HK-2 (cell line): ENCODE measurements around the gene PCSK4.

Experiments
- DNase-seq: peaks from one replicate; pipeline ENCODE4 v3.0.0-alpha.2; 2018; ENCODE audit not compliant: unreplicated experiment

Gene PCSK4

GRCh38 chr19:1470305-1471009 lies 19.7 kb downstream of the PCSK4 start:
- DNase-seq: peak; percentile 81

- no peak for DNase-seq
Measured at GRCh38 chr19:1470055-1470304, 20.2 kb downstream of the PCSK4 start.

- peak; percentile 63 for DNase-seq
Measured at GRCh38 chr19:1469255-1470054, 20.7 kb downstream of the PCSK4 start.

DNA sequence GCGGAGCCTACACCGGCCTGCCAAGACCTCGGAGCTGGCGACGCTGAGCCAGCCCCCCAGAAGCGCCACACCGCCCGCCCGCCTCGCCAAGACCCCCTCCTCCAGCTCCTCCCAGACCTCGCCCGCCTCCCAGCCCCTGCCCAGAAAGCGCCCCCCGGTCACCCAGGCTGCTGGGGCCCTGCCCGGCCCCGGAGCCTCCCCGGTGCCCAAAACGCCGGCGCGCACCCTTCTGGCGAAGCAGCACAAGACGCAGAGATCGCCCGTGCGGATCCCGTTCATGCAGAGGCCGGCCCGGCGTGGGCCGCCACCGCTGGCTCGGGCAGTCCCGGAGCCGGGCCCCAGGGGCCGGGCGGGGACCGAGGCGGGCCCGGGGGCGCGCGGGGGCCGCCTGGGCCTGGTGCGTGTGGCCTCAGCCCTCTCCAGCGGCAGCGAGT lies 21.3 kb downstream of the PCSK4 start:
- peak; percentile 66 for DNase-seq

DNA sequence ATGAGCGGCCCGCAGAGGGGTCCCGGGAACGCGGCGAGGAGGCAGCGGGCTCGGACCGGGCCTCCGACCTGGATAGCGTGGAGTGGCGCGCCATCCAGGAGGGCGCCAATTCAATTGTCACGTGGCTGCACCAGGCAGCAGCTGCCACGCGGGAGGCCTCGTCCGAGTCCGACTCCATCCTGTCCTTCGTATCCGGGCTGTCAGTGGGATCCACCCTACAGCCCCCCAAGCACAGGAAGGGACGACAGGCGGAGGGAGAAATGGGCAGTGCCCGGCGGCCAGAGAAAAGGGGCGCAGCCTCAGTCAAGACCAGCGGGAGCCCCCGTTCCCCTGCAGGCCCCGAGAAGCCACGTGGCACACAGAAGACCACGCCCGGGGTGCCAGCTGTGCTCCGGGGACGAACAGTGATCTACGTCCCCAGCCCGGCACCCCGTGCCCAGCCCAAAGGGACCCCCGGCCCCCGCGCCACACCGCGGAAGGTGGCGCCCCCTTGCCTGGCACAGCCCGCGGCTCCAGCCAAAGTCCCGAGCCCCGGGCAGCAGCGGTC lies 21.8 kb downstream of the PCSK4 start:
- peak; percentile 69 for DNase-seq

GRCh38 chr19:1467490-1468273 lies 22.5 kb downstream of the PCSK4 start:
- no peak for DNase-seq

DNA sequence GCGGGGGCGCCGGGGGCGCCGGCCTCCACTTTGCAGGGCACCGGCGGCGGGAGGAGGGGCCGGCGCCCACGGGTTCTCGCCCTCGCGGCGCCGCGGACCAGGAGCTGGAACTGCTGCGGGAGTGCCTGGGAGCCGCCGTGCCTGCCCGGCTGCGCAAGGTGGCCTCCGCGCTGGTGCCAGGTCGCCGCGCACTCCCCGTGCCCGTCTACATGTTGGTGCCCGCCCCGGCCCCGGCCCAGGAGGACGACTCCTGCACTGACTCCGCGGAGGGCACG lies 23.0 kb downstream of the PCSK4 start:
- no peak for DNase-seq

DNA sequence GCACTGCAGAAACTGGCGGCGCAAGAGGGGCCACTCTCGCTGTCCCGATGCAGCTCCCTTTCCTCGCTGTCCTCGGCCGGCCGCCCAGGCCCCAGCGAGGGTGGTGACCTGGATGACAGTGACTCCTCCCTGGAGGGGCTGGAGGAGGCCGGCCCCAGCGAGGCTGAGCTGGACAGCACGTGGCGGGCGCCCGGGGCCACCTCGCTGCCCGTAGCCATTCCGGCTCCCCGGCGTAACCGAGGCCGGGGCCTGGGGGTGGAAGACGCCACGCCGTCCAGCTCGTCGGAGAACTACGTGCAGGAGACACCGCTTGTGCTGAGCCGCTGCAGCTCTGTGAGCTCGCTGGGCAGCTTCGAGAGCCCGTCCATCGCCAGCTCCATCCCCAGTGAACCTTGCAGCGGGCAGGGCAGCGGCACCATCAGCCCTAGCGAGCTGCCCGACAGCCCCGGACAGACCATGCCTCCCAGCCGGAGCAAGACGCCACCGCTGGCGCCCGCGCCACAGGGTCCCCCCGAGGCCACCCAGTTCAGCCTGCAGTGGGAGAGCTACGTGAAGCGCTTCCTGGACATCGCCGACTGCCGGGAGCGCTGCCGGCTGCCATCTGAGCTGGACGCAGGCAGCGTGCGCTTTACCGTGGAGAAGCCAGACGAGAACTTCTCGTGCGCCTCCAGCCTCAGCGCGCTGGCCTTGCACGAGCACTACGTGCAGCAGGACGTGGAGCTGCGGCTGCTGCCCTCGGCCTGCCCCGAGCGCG lies 23.5 kb downstream of the PCSK4 start:
- no peak for DNase-seq

DNA sequence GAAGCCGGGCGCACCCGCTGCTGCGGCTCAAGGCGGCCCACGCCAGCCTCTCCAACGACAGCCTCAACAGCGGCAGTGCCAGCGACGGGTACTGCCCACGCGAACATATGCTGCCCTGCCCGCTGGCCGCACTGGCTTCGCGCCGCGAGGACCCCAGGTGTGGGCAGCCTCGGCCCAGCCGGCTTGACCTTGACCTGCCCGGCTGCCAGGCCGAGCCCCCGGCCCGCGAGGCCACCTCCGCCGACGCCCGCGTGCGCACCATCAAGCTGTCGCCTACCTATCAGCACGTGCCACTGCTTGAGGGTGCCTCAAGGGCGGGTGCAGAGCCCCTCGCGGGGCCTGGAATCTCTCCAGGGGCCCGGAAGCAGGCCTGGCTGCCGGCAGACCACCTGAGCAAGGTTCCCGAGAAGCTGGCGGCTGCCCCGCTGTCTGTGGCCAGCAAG lies 24.1 kb downstream of the PCSK4 start:
- DNase-seq: no peak

DNA sequence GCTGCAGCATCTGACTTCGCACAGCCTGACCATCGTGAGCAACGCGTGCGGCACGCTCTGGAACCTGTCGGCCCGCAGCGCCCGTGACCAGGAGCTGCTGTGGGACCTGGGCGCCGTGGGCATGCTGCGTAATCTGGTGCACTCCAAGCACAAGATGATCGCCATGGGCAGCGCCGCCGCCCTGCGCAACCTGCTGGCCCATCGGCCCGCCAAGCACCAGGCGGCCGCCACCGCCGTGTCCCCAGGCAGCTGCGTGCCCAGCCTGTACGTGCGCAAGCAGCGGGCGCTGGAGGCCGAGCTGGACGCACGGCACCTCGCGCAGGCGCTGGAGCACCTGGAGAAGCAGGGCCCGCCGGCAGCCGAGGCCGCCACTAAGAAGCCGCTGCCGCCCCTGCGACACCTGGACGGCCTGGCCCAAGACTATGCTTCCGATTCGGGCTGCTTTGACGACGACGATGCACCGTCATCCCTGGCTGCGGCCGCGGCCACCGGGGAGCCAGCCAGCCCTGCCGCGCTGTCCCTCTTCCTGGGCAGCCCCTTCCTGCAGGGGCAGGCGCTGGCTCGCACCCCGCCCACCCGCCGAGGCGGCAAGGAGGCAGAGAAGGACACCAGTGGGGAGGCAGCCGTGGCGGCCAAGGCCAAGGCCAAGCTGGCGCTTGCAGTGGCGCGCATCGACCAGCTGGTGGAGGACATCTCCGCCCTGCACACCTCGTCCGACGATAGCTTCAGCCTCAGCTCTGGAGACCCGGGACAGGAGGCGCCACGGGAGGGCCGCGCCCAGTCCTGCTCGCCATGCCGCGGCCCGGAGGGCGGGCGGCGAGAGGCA lies 24.7 kb downstream of the PCSK4 start:
- DNase-seq: no peak

DNA sequence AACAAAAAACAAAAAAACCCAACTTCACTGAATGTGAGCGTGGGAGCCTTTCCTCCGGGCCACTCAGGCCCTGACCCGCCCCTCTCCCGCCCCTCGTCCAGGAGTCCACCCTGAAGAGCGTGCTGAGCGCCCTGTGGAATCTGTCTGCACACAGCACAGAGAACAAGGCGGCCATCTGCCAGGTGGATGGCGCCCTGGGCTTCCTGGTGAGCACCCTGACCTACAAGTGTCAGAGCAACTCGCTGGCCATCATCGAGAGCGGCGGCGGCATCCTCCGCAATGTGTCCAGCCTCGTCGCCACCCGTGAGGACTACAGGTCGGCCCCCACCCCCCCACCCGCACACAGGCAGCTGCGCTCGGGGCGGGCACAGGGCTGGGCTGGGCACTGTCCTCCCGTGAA lies 28.3 kb downstream of the PCSK4 start:
- no peak for DNase-seq

DNA sequence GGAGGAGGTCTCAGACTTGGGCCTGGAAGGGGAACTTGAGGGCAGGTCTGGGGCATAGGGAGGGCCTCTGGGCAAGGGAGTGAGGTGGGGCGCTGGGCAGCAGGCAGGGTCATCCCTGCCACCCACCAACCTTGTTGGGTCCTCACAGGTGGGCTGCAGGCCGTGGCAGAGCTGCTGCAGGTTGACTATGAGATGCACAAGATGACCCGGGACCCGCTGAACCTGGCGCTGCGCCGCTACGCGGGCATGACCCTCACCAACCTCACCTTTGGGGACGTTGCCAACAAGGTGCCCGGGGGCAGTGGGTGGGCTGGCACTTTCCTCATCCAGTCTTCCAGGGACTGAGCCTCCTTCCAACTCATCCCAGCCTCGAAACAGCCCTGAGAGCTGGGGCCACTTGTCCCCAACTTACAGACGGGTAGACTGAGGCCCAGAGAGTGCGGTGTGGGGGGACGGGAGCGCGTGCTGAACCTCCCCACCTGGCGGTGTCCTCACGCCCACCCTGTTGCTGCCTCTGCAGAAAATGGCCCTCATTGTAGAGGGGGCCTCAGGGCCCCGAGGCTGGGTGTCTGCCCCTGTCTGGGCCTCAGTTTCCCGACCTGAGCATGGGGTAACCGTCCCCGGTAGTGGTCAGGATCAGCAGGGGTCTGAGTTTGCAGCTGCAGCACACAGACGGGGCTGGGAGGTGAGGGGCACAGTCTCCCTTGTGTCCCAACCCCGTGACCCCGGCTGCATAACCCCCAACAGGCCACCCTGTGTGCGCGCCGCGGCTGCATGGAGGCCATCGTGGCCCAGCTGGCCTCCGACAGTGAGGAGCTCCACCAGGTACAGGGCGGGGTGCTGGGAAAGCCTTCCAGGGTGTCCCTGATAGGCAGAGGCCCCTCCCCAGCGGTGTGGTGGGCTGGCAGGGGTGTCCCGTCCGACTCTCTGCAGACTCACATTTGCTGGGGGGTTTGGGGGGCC lies 29.8 kb downstream of the PCSK4 start:
- DNase-seq: no peak

- no peak for DNase-seq
Measured at GRCh38 chr19:1459479-1459878, 30.7 kb downstream of the PCSK4 start.

DNA sequence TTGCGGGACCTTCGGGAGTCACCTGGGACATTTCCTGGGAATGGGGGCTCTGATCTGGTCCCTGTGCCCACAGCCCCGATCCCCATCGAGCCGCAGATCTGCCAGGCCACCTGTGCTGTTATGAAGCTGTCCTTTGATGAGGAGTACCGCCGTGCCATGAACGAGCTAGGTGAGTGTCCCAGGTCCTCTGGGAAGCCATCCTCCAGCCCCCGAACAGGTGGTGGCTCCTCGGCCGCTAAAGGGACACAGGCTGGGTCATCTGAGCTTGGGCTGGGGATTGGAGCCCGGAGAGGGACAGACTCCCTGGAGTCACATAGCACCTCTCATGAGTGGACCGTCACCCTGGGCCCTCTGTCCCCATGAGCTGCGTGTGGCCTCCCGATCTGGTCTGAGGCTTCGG lies 32.3 kb downstream of the PCSK4 start:
- DNase-seq: no peak

DNA sequence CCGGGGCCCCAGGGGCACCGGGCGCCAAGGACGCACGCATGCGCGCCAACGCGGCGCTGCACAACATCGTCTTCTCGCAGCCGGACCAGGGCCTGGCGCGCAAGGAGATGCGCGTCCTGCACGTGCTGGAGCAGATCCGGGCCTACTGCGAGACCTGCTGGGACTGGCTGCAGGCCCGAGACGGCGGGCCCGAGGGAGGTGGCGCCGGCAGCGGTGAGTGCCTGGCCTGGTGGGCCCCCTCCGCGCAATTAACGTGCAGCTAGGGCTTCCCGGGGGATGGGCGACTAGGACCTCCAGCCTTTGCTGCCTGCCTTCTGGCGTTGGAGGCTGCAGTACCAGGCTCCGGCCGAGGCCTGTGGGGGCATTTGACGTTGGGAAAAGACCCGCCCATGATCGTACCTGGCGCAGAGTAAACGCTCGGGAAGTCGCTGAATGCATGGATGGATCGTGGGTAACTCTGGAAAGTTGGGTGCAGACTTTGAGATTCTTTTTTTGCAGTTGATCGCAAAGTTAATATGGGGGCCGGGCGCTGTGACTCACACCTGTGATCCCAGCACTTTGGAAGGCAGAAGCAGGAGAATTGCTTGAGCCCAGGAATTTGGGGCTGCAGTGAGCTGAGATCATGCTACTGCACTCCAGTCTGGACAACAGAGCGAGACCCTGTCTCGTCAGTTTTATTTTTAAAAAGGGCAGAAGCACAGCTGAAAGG lies 33.0 kb downstream of the PCSK4 start:
- DNase-seq: no peak

DNA sequence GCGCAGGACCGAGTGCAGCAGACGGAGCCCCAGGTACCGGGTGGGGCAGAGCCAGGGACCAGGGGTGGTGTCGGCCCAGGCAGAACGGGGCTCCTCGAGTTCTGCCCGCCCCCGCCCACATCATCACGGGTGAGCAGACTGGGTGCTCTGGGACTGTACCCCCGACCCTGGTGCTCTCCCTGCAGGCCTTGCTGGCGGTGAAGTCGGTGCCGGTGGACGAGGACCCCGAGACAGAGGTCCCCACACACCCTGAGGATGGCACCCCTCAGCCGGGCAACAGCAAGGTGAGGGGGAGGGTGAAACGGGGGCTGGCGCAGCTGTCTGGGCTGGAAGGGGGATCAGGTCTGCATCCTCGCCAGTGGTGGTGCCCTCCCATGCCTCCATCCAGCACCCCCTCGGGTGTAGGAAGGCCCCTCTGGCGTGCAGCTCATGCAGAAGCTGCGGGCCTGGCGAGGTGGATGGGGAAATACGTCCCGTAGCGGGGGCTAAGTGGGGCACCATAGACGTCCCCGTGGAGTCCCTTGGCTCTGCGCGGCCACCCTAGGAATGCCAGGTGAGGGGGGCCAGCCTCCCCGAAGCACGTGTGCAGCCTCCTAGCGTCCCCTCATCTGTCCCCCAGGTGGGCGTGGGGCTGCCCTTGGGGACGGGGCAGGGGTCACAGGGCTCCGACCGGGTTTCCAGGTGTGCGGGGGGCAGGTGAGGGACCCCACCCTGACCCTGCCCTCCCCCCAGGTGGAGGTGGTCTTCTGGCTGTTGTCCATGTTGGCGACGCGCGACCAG lies 33.8 kb downstream of the PCSK4 start:
- no peak for DNase-seq

DNA sequence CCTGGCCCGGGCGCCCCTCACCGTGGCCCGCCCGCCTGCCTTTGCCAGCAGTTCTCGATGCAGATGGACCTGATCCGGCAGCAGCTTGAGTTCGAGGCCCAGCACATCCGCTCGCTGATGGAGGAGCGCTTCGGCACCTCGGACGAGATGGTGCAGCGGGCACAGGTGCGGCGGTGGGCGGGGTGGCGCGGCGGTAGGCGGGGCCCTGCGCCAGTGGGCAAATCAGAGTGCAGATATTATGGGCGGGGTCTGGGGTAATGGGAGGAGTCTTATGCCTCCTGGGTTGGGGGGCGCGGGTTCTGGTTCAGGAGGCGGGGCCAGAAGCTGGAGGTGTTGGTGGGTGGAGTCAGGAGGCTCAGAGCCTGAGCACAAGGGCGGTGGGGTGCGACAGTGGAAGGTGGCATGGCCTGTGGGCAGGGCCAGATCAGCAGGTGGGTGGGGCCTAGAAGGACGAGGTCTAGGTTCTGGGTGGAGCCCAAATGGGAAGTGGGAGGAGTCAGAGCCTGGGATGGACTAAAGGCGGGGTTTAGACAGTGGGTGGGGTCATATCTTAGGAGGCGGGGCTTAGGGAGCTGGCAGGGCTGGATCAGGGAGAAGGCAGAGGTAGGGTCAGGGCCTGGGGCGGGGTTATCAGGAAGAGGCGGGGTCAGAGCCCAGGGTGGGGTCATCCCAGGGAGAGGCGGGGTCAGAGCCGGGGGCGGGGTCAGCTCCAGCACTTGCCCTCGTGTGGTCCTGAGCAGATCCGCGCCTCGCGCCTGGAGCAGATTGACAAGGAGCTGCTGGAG lies 34.6 kb downstream of the PCSK4 start:
- peak; percentile 80 for DNase-seq

GRCh38 chr19:1455002-1455335 lies 35.2 kb downstream of the PCSK4 start:
- no peak for DNase-seq
